GM18520 (cell line): ENCODE measurements around the gene CTAGE9.

Experiments used
- ATAC-seq: cut with Tn5 transposase; IDR thresholded peaks from one replicate; pipeline ENCODE4 v1.9.1; 2021; ENCODE audit not compliant: unreplicated experiment

The CTAGE9 gene

GRCh38 chr6:131678442-131678841 lies 32.4 kb downstream of the CTAGE9 start:
- ATAC-seq = no peak

GRCh38 chr6:131673184-131673583 lies 37.6 kb downstream of the CTAGE9 start:
- ATAC-seq = no peak

GRCh38 chr6:131669891-131670290 lies 40.9 kb downstream of the CTAGE9 start:
- no peak for ATAC-seq

DNA sequence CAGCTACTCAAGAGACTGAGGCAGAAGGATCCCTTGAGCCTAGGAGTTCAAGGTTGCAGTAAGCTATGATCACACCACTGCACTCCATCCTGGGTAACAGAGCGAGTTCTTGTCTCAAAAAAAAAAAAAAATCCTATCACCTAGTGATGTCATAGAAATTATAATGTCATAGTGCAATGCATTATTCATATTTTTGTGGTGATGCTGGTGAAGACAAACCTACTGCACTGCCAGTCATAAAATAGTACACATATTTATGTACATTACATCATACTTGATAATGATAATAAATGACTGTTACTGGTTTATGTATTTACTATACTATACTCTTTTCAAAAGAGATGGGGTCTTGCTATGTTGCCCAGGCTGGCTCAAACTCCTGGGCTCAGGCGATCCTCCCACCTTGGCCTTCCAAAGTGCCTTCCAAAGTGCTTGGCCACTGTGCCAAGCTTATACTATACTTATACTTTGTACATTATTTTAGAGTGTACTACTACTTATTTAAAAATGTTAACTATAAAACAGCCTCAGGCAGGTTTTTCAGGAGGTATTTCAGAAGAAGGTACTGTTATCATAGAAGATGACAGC lies 47.1 kb downstream of the CTAGE9 start:
- ATAC-seq = no peak

GRCh38 chr6:131660195-131660594 lies 50.6 kb downstream of the CTAGE9 start:
- no peak for ATAC-seq
